Measurements from ENCODE around the gene CDC73.

The CDC73 gene

DNA sequence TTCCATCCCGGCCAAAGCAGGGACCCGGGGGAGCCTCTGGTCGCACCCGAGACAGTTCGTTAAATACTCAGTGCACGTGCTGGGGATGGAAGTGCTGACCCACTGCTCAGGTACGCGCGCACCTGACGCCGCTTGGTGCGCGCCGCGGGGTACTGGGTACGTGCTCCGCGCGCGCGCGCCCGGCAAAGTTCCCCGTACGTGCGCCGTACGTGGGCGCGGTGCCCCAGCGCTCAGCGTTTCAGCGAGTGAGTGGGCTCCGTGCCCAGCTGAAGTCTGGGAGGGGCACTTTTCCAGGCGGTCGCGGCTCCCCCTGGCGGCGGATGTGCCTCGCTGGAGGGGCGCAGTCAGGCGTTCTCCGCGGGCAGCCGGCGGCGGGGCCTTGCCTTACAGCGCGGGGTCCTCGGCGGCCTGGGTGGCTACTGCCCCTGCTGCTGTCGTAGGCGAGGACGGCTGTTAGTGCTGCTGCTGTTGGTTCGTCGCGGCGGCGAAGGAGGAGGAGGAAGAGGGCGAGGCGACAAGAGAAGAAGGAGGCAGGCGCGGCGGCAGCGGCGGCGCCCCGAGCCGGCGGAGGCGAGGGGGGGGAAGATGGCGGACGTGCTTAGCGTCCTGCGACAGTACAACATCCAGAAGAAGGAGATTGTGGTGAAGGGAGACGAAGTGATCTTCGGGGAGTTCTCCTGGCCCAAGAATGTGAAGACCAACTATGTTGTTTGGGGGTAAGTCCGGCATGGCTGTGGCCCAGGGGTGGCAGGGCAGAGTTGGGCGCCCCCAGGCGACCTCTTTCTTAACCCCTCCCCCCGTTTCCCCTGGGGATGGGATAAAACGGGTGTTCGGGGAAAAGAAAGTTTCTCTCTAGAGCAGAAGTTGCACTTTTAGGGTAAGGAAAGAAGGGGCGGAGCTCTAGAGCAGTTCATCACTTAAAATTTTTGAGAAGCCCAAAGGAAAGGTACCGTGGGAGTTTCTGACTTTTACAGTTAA, at the start of gene CDC73:
Gene CDC73 (plus strand): TSS at position 416 of the 978 bp plus-strand sequence. CDS start 170 bp downstream, at position 586.
- peak; percentile 99 for ATAC-seq
- TF ChIP-seq, protein P1, sequence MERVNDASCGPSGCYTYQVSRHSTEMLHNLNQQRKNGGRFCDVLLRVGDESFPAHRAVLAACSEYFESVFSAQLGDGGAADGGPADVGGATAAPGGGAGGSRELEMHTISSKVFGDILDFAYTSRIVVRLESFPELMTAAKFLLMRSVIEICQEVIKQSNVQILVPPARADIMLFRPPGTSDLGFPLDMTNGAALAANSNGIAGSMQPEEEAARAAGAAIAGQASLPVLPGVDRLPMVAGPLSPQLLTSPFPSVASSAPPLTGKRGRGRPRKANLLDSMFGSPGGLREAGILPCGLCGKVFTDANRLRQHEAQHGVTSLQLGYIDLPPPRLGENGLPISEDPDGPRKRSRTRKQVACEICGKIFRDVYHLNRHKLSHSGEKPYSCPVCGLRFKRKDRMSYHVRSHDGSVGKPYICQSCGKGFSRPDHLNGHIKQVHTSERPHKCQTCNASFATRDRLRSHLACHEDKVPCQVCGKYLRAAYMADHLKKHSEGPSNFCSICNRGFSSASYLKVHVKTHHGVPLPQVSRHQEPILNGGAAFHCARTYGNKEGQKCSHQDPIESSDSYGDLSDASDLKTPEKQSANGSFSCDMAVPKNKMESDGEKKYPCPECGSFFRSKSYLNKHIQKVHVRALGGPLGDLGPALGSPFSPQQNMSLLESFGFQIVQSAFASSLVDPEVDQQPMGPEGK (CRISPR knock-in tag; IDR thresholded peaks at IDR 0.05; ENCODE audit: borderline replicate concordance) = 0 out of 2 replicates have a peak, but pooled peaks have one; percentile 39
- TF ChIP-seq, protein P2, sequence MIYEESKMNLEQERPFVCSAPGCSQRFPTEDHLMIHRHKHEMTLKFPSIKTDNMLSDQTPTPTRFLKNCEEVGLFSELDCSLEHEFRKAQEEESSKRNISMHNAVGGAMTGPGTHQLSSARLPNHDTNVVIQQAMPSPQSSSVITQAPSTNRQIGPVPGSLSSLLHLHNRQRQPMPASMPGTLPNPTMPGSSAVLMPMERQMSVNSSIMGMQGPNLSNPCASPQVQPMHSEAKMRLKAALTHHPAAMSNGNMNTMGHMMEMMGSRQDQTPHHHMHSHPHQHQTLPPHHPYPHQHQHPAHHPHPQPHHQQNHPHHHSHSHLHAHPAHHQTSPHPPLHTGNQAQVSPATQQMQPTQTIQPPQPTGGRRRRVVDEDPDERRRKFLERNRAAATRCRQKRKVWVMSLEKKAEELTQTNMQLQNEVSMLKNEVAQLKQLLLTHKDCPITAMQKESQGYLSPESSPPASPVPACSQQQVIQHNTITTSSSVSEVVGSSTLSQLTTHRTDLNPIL (CRISPR knock-in tag; IDR thresholded peaks at IDR 0.05; ENCODE audit: low read depth) = no peak

DNA sequence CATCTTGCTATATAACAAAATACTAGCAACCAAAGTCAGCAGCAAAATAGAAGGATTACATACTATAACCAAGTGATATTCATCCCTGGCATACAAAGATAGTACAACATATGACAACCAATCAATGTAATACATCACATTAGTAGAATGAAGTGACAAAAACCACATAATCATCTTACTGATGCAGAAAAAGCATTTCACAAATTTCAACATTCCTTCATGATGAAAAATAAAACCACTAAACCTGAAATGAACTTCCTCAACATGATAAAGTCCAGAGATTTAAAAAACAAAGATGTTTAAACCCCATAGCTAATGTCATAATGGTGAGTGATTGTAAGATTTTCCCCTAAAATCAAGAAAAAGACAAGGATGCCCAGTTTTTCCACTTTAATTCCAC, 43.8 kb upstream of the CDC73 start:
- ATAC-seq = no peak
- TF ChIP-seq, protein P2 (CRISPR knock-in tag; IDR thresholded peaks at IDR 0.05; ENCODE audit: low read depth) = no peak
- TF ChIP-seq TOX (CRISPR knock-in tag; IDR thresholded peaks at IDR 0.05; ENCODE audit: borderline replicate concordance) (no peak), CSDC2 (CRISPR knock-in tag; IDR thresholded peaks at IDR 0.05) (no peak), ISL1 (CRISPR knock-in tag; IDR thresholded peaks at IDR 0.05) (no peak), ZNF565 (CRISPR knock-in tag; conservative IDR thresholded peaks at IDR 0.05; ENCODE audit: low read depth) (no peak), SNAI2 (CRISPR knock-in tag; IDR thresholded peaks at IDR 0.05) (no peak), ZFP3 (CRISPR knock-in tag; IDR thresholded peaks at IDR 0.05) (no peak), BACH2 (CRISPR knock-in tag; IDR thresholded peaks at IDR 0.05; ENCODE audit: borderline replicate concordance) (no peak), ZC3H10 (CRISPR knock-in tag; IDR thresholded peaks at IDR 0.05) (no peak)
- TF ChIP-seq, protein P3, sequence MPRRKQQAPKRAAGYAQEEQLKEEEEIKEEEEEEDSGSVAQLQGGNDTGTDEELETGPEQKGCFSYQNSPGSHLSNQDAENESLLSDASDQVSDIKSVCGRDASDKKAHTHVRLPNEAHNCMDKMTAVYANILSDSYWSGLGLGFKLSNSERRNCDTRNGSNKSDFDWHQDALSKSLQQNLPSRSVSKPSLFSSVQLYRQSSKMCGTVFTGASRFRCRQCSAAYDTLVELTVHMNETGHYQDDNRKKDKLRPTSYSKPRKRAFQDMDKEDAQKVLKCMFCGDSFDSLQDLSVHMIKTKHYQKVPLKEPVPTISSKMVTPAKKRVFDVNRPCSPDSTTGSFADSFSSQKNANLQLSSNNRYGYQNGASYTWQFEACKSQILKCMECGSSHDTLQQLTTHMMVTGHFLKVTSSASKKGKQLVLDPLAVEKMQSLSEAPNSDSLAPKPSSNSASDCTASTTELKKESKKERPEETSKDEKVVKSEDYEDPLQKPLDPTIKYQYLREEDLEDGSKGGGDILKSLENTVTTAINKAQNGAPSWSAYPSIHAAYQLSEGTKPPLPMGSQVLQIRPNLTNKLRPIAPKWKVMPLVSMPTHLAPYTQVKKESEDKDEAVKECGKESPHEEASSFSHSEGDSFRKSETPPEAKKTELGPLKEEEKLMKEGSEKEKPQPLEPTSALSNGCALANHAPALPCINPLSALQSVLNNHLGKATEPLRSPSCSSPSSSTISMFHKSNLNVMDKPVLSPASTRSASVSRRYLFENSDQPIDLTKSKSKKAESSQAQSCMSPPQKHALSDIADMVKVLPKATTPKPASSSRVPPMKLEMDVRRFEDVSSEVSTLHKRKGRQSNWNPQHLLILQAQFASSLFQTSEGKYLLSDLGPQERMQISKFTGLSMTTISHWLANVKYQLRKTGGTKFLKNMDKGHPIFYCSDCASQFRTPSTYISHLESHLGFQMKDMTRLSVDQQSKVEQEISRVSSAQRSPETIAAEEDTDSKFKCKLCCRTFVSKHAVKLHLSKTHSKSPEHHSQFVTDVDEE (CRISPR knock-in tag; IDR thresholded peaks at IDR 0.05) = no peak
- TF ChIP-seq, protein P4, sequence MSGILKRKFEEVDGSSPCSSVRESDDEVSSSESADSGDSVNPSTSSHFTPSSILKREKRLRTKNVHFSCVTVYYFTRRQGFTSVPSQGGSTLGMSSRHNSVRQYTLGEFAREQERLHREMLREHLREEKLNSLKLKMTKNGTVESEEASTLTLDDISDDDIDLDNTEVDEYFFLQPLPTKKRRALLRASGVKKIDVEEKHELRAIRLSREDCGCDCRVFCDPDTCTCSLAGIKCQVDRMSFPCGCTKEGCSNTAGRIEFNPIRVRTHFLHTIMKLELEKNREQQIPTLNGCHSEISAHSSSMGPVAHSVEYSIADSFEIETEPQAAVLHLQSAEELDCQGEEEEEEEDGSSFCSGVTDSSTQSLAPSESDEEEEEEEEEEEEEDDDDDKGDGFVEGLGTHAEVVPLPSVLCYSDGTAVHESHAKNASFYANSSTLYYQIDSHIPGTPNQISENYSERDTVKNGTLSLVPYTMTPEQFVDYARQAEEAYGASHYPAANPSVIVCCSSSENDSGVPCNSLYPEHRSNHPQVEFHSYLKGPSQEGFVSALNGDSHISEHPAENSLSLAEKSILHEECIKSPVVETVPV (CRISPR knock-in tag; IDR thresholded peaks at IDR 0.05) = no peak

DNA sequence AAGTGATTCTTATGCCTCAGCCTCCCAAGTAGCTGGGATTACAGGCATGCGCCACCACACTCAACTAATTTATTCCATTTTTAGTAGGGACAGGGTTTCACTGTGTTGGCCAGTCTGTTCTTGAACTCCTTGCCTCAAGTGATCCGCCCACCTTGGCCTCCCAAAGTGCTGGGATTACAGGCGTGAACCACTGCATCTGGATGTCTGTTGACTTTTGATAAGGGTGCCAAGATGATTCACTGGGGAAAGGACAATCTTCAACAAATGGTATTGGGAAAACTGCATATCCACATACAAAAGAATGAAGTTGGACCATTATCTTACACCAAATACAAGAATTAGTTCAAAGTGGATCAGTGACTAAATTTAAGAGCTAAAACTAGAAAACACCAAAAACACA, 42.6 kb upstream of the CDC73 start:
- no peak for TF ChIP-seq PPARA (CRISPR knock-in tag; IDR thresholded peaks at IDR 0.05; ENCODE audit: borderline replicate concordance)
- no peak for TF ChIP-seq GLIS3 (CRISPR knock-in tag; IDR thresholded peaks at IDR 0.05)
- no peak for TF ChIP-seq BACH2 (CRISPR knock-in tag; IDR thresholded peaks at IDR 0.05; ENCODE audit: borderline replicate concordance)
- TF ChIP-seq RARB (CRISPR knock-in tag; IDR thresholded peaks at IDR 0.05) = no peak
- TF ChIP-seq OSR1 (CRISPR knock-in tag; IDR thresholded peaks at IDR 0.05) = no peak
- TF ChIP-seq ZFP3 (CRISPR knock-in tag; IDR thresholded peaks at IDR 0.05) = no peak
- TF ChIP-seq TOX (CRISPR knock-in tag; IDR thresholded peaks at IDR 0.05; ENCODE audit: borderline replicate concordance) = no peak
- TF ChIP-seq, protein P2 (CRISPR knock-in tag; IDR thresholded peaks at IDR 0.05; ENCODE audit: low read depth) = no peak
- no peak for TF ChIP-seq ZNF565 (CRISPR knock-in tag; conservative IDR thresholded peaks at IDR 0.05; ENCODE audit: low read depth)
- no peak for TF ChIP-seq ZNF8 (CRISPR knock-in tag; IDR thresholded peaks at IDR 0.05)
- TF ChIP-seq ESRRG (CRISPR knock-in tag; IDR thresholded peaks at IDR 0.05) = no peak
- TF ChIP-seq, protein P5, sequence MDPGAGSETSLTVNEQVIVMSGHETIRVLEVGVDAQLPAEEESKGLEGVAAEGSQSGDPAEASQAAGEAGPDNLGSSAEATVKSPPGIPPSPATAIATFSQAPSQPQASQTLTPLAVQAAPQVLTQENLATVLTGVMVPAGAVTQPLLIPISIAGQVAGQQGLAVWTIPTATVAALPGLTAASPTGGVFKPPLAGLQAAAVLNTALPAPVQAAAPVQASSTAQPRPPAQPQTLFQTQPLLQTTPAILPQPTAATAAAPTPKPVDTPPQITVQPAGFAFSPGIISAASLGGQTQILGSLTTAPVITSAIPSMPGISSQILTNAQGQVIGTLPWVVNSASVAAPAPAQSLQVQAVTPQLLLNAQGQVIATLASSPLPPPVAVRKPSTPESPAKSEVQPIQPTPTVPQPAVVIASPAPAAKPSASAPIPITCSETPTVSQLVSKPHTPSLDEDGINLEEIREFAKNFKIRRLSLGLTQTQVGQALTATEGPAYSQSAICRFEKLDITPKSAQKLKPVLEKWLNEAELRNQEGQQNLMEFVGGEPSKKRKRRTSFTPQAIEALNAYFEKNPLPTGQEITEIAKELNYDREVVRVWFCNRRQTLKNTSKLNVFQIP (CRISPR knock-in tag; IDR thresholded peaks at IDR 0.05; ENCODE audit: borderline replicate concordance, low read depth) = no peak
- no peak for TF ChIP-seq TCF4 (CRISPR knock-in tag; IDR thresholded peaks at IDR 0.05; ENCODE audit: borderline replicate concordance)

More for the DNA sequence above, 42.6 kb upstream of the CDC73 start:
- no peak for ATAC-seq

Measured in SK-N-SH treated with all-trans-retinoic acid at 6 μM for 48 hours (cell line).